HepG2 (cell line): ENCODE data around the gene C1QTNF12. TPM values are rescaled to one million over a fixed set of nuclear protein-coding genes. Genes with fewer than 3 reads are reported as not detected.
A peak's percentile ranks its signal among the peaks of the same experiment; 100 is the strongest.

Experiments used
- CC2D1A ChIP-seq: sonication (generic); formaldehyde crosslinking; IDR thresholded peaks from 2 replicates; pipeline ENCODE4 v1.8.1; 2023; ENCODE audit warnings: mild to moderate bottlenecking, missing genetic modification reagents
- CCAR2 ChIP-seq: fragments of 200-400 bp; formaldehyde crosslinking; optimal IDR thresholded peaks from 2 replicates; pipeline ENCODE3; 2018; ENCODE audit warnings: low read depth, mild to moderate bottlenecking, low read length, moderate library complexity
- HOXA5 ChIP-seq: sonication (generic); formaldehyde crosslinking; IDR thresholded peaks from 2 replicates; pipeline ENCODE4 v1.4.0; 2020; ENCODE audit warnings: missing genetic modification reagents
- SALL2 ChIP-seq: sonication (generic); formaldehyde crosslinking; IDR thresholded peaks from 2 replicates; pipeline ENCODE4 v1.8.1; 2023; ENCODE audit warnings: mild to moderate bottlenecking, missing genetic modification reagents, inconsistent platforms
- TOPORS ChIP-seq: sonication (generic); formaldehyde crosslinking; IDR thresholded peaks from 2 replicates; pipeline ENCODE4 v1.8.0; 2023; ENCODE audit warnings: mild to moderate bottlenecking, missing genetic modification reagents
- ZNF225 ChIP-seq: sonication (generic); formaldehyde crosslinking; IDR thresholded peaks from 2 replicates; pipeline ENCODE4 v1.4.0; 2020; ENCODE audit warnings: mild to moderate bottlenecking, missing genetic modification reagents
- ZNF451 ChIP-seq: sonication (generic); formaldehyde crosslinking; IDR thresholded peaks from 2 replicates; pipeline ENCODE4 v1.5.0; 2020; ENCODE audit warnings: mild to moderate bottlenecking, missing genetic modification reagents
- ZNF773 ChIP-seq: sonication (generic); formaldehyde crosslinking; IDR thresholded peaks from 2 replicates; pipeline ENCODE4 v1.4.0; 2020; ENCODE audit warnings: missing genetic modification reagents, borderline replicate concordance
- ZSCAN31 ChIP-seq: sonication (generic); formaldehyde crosslinking; IDR thresholded peaks from 2 replicates; pipeline ENCODE4 v1.5.0; 2020; ENCODE audit warnings: low read depth, mild to moderate bottlenecking, missing genetic modification reagents
- ZXDC ChIP-seq: sonication (generic); formaldehyde crosslinking; IDR thresholded peaks from 2 replicates; pipeline ENCODE4 v1.5.0; 2020; ENCODE audit warnings: mild to moderate bottlenecking, missing genetic modification reagents
- polyA plus RNA-seq, 8 experiments: library from polyadenylated mRNA; depleted of rRNA in 3 of 8; stranded (reverse) in 7 of 8; unstranded in 1 of 8; fragments of >200 nt; fragmentation: Illumina TruSeq in 4 of 8; extraction: Trizol in 4 of 8; gene quantifications; 2 replicates each; pipeline versions ENCODE4 v1.2.1 to v1.2.3, GENCODE V29; 2011 to 2016; ENCODE audit warnings: low read depth in 4 of 8, missing spikeins in 1 of 8, mixed read lengths in 1 of 8; ENCODE audit not compliant: insufficient read depth in 1 of 8
- total RNA-seq, 5 experiments: library from RNA; depleted of rRNA; stranded (reverse); fragments of >200 nt; fragmentation: Illumina TruSeq; extraction: Trizol; gene quantifications; 2 replicates each; pipeline ENCODE4 v1.2.3, GENCODE V29; 2016; ENCODE audit warnings: low read depth in 1 of 5
- TF ChIP-seq, protein P1 (sequence below): sonication (generic); formaldehyde crosslinking; conservative IDR thresholded peaks from 2 replicates; pipeline ENCODE4 v1.4.0; 2020; ENCODE audit warnings: missing genetic modification reagents
- TF ChIP-seq, protein P2 (sequence below): sonication (generic); formaldehyde crosslinking; IDR thresholded peaks from 2 replicates; pipeline ENCODE4 v1.4.0; 2020; ENCODE audit warnings: missing genetic modification reagents, mild to moderate bottlenecking, borderline replicate concordance
- TF ChIP-seq, protein P3 (sequence below): sonication (generic); formaldehyde crosslinking; IDR thresholded peaks from 2 replicates; pipeline ENCODE4 v1.8.0; 2022; ENCODE audit warnings: mild to moderate bottlenecking, missing genetic modification reagents
- TF ChIP-seq, protein P4 (sequence below): sonication (generic); formaldehyde crosslinking; IDR thresholded peaks from 2 replicates; pipeline ENCODE4 v1.5.1; 2020; ENCODE audit warnings: mild to moderate bottlenecking, missing genetic modification reagents, moderate library complexity
- TF ChIP-seq, protein P5 (sequence below): sonication (generic); formaldehyde crosslinking; IDR thresholded peaks from 2 replicates; pipeline ENCODE4 v1.4.0; 2020; ENCODE audit warnings: mild to moderate bottlenecking, missing genetic modification reagents
- TF ChIP-seq, protein P6 (sequence below): IDR thresholded peaks from 2 replicates; pipeline ENCODE4 v1.6.1; 2016; ENCODE audit warnings: missing compliant biosample characterization, missing genetic modification reagents, borderline replicate concordance

The C1QTNF12 gene
- total and polyA plus RNA-seq, 2 of the 13 experiments (the other 11 are each of a cell fraction or from before 2014, with no cell fraction given), result 0.18 to 0.64 TPM

- TF ChIP-seq, protein P1, sequence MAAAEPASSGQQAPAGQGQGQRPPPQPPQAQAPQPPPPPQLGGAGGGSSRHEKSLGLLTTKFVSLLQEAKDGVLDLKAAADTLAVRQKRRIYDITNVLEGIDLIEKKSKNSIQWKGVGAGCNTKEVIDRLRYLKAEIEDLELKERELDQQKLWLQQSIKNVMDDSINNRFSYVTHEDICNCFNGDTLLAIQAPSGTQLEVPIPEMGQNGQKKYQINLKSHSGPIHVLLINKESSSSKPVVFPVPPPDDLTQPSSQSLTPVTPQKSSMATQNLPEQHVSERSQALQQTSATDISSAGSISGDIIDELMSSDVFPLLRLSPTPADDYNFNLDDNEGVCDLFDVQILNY, result no peak
- no peak for TF ChIP-seq HOXA5
- TF ChIP-seq, protein P2, sequence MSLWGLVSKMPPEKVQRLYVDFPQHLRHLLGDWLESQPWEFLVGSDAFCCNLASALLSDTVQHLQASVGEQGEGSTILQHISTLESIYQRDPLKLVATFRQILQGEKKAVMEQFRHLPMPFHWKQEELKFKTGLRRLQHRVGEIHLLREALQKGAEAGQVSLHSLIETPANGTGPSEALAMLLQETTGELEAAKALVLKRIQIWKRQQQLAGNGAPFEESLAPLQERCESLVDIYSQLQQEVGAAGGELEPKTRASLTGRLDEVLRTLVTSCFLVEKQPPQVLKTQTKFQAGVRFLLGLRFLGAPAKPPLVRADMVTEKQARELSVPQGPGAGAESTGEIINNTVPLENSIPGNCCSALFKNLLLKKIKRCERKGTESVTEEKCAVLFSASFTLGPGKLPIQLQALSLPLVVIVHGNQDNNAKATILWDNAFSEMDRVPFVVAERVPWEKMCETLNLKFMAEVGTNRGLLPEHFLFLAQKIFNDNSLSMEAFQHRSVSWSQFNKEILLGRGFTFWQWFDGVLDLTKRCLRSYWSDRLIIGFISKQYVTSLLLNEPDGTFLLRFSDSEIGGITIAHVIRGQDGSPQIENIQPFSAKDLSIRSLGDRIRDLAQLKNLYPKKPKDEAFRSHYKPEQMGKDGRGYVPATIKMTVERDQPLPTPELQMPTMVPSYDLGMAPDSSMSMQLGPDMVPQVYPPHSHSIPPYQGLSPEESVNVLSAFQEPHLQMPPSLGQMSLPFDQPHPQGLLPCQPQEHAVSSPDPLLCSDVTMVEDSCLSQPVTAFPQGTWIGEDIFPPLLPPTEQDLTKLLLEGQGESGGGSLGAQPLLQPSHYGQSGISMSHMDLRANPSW (CRISPR knock-in tag), result peak; percentile 82; the same call in 1 of the 2 replicates
- TF ChIP-seq ZXDC (CRISPR knock-in tag), result no peak
- TF ChIP-seq, protein P3, sequence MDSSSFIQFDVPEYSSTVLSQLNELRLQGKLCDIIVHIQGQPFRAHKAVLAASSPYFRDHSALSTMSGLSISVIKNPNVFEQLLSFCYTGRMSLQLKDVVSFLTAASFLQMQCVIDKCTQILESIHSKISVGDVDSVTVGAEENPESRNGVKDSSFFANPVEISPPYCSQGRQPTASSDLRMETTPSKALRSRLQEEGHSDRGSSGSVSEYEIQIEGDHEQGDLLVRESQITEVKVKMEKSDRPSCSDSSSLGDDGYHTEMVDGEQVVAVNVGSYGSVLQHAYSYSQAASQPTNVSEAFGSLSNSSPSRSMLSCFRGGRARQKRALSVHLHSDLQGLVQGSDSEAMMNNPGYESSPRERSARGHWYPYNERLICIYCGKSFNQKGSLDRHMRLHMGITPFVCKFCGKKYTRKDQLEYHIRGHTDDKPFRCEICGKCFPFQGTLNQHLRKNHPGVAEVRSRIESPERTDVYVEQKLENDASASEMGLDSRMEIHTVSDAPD (CRISPR knock-in tag), result no peak
- peak; percentile 72; the same call in 1 of the 2 replicates for TF ChIP-seq ZNF451 (CRISPR knock-in tag)
- peak; percentile 51; the same call in 1 of the 2 replicates for TF ChIP-seq TOPORS (CRISPR knock-in tag)
- peak; percentile 58; the same call in 1 of the 2 replicates for TF ChIP-seq SALL2 (CRISPR knock-in tag)
- no peak for TF ChIP-seq CC2D1A (CRISPR knock-in tag)
- peak; percentile 75; the same call in 1 of the 2 replicates for TF ChIP-seq ZNF225 (CRISPR knock-in tag)
- 0 out of 2 replicates have a peak, but pooled peaks have one; percentile 20 for TF ChIP-seq ZNF773
- TF ChIP-seq, protein P4, sequence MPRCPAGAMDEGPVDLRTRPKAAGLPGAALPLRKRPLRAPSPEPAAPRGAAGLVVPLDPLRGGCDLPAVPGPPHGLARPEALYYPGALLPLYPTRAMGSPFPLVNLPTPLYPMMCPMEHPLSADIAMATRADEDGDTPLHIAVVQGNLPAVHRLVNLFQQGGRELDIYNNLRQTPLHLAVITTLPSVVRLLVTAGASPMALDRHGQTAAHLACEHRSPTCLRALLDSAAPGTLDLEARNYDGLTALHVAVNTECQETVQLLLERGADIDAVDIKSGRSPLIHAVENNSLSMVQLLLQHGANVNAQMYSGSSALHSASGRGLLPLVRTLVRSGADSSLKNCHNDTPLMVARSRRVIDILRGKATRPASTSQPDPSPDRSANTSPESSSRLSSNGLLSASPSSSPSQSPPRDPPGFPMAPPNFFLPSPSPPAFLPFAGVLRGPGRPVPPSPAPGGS (CRISPR knock-in tag), result peak; percentile 33; the same call in 1 of the 2 replicates
- TF ChIP-seq, protein P5, sequence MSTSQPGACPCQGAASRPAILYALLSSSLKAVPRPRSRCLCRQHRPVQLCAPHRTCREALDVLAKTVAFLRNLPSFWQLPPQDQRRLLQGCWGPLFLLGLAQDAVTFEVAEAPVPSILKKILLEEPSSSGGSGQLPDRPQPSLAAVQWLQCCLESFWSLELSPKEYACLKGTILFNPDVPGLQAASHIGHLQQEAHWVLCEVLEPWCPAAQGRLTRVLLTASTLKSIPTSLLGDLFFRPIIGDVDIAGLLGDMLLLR, result peak; percentile 49; the same call in 1 of the 2 replicates
- TF ChIP-seq, protein P6, sequence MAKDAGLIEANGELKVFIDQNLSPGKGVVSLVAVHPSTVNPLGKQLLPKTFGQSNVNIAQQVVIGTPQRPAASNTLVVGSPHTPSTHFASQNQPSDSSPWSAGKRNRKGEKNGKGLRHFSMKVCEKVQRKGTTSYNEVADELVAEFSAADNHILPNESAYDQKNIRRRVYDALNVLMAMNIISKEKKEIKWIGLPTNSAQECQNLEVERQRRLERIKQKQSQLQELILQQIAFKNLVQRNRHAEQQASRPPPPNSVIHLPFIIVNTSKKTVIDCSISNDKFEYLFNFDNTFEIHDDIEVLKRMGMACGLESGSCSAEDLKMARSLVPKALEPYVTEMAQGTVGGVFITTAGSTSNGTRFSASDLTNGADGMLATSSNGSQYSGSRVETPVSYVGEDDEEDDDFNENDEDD (CRISPR knock-in tag), result no peak
- no peak for TF ChIP-seq CCAR2
- peak; percentile 18; the same call in 1 of the 2 replicates for TF ChIP-seq ZSCAN31 (CRISPR knock-in tag)
Observed at GRCh38 chr1:1231400-1232207, 14.9 kb downstream of the C1QTNF12 start, which contains the start of gene SDF4 (continued).
